GM18498 (cell line): ENCODE results near the gene MYRFL.
A peak's percentile ranks its signal among the peaks of the same experiment; 100 is the strongest.
"Not testable (repeated sequence)": the region's sequence is repeated elsewhere in the genome, so short reads cannot be mapped to it uniquely, and the experiment has no call there.

Experiments used
- ATAC-seq: cut with Tn5 transposase; IDR thresholded peaks from one replicate; pipeline ENCODE4 v1.9.1; 2021; ENCODE audit warnings: mild to moderate bottlenecking, moderate library complexity; ENCODE audit not compliant: unreplicated experiment

Gene MYRFL

DNA sequence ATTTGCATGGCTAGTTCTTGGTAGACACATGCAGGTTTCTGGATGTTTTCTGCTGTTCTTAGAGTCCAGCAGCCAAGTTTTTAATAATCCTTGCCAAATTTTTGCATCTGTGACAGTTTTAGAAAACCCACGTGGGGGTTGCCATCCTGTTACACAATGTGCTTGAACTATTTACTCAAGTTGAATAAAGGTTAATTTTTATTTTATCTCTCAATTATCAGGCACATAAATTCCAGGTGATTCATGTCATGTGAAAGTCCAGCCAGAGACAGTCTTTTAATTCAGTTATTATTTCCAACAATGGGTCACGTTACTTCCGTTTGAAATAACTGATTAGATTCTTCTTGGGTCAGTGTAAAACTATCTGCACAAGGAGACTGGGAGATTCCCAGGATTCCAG, 15.7 kb downstream of the MYRFL start:
- no peak for ATAC-seq

DNA sequence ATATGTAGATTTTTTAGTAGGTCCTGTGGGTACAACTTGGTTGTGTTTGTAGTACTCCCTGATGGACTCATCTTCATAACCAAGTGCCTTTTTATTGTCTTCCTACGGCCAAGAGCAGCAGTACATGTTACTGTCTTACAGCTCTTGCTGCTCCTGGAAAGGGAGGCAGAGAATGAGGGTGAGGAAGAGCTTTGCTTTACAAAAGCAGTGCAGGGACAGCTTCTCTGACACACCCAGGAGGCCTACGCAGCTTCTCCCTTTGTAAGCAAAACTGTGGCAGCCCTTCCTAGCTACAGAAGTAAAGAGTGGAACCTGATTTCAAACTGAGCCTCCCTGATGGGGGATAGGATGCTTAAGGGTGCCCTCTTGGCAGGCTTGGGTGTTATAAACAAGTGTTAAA, 18.6 kb downstream of the MYRFL start:
- ATAC-seq = no peak

DNA sequence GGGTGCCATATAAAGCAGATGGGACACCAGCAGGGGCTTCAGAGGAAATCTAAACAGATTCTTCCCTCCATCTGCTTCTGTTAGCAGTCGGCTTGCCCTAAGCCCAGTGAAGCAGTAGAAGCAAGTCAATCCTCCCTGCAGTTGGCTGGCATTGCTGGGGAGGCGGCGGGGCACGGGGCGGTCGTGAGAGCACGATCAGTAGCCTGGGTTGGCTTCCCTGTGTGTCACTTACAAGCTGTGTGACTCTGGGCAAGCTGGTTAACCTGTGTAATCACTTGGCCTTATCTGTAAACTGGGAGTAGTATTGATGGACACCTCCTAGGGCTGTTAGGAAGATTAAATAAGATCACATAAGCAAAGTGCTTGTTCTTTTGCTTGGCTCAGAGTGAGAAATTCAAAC, 19.4 kb downstream of the MYRFL start:
- ATAC-seq = no peak

DNA sequence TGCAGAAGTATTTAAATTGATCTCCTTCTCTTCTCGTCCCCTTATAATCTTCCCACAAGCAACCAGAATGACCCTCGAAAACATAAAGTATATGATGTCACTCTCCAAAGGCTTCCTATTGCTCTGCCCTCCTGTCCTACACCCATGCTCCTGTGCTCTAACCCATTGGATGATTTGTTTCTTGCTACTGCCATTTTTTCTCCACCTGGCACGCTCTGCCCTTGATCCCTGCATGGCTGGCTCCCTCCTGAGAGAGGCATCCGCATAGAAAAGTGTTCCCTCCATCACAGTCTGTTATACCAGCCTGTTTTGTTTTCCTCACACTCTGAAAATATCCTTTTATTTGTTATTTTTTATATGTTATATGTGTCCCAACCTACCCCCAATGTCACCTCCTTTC, 19.8 kb downstream of the MYRFL start:
- ATAC-seq = no peak

DNA sequence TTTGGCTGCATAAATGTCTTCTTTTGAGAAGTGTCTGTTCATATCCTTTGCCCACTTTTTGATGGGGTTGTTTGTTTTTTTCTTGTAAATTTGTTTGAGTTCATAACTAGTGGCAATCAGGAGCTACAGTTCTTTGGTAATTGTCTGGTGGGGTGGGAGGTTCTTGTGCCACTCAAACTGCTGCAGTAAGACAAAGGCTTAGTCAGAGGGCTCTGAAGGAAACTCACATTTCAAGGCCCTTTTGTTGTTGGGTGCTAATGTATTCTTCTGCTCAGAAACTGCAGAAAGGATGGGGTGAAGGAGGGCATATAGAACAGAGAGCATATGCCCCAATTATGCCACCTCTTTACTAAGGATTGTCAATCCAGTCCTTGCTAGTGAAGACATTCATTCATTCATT, 21.9 kb downstream of the MYRFL start:
- no peak for ATAC-seq

DNA sequence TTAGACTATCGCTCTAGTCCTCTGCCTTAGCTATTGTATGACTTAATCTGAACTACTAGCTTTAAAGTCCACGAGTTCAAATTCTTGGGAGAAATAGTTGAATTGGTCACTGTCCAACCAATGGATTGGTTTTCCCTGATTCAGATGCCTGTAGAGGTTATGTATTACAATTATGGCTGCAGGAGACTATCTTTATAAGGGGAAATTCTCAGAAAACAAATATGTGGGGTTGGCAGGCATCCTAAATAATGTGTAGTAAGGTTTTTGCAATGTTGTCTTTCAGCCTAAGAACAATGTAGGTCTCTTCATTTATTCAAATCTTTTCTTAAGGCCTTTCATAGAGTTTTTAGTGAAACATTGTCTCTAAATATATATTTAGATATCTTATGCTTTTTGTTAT, 26.9 kb downstream of the MYRFL start:
- no peak for ATAC-seq

DNA sequence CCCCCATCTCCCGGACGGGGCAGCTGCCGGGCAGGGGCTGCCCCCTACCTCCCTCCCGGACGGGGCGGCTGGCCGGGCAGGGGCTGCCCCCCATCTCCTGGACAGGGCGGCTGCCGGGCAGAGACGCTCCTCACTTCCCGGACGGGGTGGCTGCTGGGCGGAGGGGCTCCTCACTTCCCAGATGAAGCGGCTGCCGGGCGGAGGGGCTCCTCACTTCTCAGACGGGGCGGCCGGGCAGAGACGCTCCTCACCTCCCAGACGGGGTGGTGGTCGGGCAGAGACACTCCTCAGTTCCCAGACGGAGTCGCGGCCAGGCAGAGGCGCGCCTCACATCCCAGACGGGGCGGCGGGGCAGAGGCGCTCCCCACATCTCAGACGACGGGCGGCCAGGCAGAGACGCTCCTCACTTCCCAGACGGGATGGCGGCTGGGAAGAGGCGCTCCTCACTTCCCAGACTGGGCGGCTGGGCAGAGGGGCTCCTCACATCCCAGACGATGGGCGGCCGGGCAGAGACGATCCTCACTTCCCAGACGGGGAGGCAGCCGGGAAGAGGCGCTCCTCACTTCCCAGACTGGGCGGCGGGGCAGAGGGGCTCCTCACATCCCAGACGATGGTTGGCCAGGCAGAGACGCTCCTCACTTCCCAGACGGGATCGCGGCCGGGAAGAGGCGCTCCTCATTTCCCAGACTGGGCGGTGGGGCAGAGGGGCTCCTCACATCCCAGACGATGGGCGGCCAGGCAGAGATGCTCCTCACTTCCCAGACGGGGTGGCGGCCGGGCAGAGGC, 28.3 kb downstream of the MYRFL start:
- ATAC-seq = not testable (repeated sequence)

DNA sequence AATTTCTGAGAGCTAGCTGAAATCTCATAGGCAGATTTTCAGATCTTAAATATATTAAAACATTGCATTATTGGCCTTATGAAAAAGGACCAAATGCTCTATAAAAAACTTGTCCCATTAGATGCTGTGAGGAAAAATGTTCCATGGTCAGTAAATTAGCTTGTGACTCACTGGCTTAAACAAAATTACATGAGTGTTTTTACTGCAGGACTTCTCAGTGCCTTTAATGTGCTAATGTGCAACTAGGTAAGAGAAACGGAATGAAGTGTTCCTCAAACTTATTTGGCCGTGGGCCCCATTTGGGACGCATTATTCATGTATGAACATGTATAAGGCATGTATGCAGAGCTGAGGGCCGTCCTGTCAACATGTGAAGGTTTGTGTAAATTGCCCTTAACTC, 41.7 kb downstream of the MYRFL start:
- ATAC-seq = no peak

DNA sequence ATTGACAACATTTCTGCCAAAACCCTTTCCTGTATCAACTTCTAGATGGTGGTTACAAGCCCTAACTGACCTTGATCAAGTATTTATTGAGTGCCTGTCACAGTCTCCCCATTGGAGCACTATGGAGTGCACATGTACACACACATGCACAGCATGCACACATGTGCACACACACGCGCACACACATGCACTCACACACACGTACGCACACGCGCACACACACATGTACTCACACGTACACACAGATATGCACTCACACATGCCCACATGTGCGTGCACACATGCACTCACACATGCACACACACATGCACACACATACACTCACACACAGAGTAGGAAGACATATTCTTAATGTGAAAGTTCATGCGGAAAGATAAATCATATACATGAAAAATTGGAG, 43.7 kb downstream of the MYRFL start:
- no peak for ATAC-seq

DNA sequence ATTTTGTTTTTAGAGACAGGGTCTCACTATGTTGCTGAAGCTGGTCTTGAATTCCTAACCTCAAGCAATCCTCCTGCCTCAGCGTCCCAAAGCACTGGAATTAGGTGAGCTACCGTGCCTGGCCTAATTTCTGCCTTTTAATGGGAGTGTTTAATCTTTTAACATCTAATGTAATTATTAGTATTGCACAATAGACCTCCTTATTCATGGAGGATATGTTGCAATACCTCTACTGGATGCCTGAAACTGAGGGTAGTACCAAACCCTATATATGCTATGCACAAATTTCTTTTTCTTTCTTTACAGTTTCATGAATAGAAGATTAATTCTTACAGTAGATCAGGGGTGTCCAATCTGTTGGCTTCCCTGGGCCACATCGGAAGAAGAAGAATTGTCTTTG, 47.8 kb downstream of the MYRFL start:
- ATAC-seq = no peak

DNA sequence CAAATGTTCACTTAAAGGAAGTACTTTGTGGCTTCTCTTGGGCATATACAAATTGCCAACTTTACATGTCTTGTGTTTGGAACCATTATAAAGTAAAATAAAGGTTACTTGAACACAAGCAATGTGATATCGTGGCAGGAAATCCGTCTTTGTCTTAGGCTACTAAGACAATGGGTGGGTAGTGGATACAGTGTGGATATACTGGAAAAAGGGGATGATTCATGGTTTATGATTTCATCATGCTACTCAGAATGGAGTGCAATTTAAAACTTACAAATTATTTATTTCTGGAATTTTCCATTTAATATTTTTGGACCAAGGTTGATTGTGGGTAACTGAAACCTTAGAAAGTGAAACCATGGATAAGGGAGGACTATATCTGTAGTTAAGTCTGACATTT, 48.4 kb downstream of the MYRFL start:
- ATAC-seq = no peak

DNA sequence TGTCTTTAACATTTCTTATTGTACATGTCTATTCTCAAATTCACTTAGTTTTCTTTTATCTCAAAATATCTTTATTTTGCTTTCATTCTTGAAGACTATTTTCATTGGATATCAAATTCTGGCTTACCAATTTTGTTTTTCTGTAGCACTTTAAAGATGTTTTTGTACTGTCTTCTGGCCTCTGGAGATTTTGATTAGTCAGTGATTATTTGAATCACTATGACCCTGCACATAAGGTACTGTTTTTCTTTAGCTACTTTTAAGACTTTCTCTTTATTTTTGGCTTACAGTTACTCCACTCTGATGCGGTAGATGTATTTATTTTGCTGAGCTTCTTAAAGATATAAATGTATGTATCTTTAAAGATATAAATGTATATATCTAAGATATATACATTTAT, 49.6 kb downstream of the MYRFL start:
- ATAC-seq = no peak

DNA sequence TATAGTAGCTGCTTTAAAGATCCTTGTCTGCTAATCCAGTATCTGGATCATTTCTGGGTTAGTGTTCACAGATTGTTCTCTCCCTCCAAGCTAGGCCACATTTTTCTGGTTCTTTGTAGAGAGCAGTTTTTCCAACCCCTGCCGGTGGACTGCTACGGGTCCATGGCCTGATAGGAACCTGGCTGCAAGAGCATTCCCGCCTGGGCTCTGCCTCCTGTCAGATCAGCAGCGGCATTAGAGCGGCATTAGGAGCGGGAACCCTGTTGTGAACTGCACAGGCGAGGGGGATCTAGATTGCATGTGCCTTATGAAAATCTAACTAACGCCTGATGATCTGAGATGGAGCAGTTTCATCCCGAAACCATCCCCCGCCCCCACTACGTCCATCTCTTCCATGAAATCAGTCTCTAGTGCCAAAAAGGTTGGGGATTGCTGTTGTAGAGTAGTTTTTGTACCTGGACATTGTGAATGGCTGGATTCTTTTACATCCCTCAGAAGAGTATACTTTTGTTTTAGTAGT, 50.4 kb downstream of the MYRFL start:
- ATAC-seq = no peak

DNA sequence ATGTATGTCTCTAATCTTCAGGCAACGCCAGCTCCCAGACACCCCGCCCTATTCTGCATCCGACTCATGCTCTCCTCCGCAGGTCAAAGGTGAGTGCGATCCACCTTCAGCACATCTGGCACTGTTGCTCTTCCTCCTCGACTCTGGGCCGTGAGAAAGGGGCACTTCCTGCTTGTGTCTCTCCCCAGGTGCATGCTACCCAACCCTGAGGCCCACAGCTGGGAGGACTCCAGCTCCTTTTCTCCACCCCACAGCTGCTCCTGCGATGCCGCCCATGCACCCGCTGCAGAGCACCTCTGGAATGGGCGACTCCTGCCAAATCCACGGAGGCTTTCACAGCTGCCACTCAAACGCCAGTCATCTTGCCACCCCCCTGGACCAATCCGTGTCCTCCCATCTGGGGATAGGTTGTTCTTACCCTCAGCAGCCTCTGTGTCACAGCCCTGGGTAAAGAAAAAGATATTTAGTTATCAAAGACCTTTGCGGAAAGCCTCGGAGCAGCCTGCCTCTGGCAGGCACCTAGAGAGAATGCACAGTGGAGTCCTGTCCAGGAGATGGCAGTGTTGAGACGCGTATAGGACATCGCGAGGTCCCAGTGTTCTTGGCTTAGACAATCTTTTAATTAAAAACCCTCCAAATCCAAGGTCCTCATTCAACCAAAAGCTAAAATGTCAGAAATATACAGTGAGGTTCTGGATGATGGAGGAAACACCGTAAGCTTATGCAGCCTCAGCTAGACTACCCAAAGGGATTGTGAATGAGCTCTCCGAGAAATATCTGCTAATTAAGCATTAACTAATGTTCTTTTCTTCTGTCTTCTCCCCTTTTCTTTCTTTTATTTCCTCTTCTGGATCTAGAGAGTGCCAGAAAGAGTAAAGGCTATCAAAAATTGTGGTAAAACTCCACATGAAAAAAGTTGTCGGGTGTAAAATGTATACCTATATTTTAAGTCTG, 54.3 kb downstream of the MYRFL start:
- peak; percentile 93 for ATAC-seq

DNA sequence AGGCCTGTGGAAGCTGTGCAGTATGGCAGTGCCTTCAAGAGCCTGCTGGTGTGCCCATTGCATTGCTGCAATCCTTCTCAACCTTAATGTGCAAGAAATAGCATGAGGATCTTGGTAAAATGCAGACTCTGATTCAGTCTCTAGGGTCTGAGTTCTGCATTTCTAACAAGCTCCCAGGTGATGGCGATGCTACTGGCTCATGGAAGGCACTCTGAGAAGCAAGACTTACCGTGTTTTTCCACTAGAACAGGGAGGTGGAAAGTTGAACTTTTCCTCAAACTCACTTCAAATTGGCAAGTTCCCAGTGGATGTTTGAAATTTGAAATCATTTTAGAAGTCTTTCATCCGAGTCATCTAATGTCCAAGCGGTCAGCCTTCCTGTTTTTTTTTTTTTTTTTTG, 55.5 kb downstream of the MYRFL start:
- no peak for ATAC-seq

DNA sequence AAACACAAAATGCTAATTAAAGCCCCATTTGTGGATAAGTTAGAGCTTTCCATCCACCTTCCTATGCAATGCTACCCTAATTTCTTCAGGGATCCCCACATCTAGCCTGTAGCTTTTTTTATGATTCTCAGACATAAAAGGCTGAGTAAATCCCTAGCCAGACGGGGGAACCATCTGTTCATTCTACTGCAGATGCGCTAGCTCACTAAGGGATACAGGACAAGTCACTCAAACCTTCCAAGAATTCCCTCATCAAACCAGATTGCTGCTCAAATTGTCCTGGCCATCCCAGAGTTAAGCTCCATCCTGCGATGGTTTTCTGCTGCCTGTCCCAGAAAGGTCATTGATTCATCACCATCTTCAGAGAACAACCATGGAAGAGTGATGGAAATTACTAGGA, 56.7 kb downstream of the MYRFL start:
- no peak for ATAC-seq

DNA sequence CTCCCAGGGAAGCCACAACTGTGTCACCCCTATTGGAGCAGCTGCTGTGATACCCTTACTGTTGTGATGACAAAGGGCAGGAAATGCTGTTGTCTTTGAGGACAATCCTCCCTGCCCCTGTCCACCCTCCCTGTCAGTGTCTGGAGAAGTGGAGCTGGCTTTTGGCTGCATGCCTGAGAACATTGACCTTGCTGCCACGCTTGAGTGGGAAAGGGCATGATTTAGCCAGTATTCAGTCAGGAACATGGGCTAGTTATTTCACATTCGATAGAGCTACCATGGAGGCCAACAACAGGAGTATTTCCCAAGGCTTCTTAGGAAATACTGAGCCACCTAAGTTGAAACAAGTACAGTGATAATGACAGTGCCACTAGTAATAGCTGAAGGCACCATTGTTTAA, 59.4 kb downstream of the MYRFL start:
- no peak for ATAC-seq

DNA sequence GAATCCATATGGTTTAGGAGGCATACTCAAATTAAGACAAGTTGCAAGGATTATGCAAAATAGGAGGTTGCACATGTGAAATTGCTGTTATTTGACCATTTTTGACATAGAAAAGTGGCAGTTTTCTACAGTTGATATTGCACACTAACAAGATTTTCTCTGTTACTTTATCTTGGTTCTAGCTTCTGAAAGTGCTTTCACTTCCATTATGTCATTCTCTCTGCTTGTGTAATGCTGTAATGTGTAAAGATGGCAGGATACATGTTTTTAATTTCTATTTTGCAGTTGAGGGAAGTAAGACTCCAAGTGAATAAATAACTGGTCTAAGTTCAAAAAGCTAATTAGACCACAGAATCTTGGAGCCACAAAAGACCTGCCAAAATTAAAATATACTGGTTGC, 60.6 kb downstream of the MYRFL start:
- ATAC-seq = peak; percentile 81

DNA sequence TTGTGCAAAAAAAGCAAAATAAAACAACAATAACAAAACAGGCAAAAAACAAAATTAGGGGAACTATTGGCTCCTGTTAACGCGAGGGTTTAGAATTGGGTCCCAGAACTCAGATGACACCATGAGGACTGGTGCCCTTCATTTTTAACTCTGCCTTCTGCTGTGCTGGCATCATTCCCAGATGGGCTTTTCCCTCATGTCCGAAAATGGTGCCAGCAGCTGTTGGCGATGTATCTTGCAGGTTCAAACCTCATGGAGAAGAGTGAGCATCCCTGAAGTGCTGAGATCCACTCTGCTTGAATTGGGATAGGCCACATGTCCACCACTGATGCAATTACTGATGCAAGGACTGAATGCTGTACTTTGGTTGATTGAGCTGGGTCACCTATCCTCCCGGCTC, 61.1 kb downstream of the MYRFL start:
- ATAC-seq = no peak

DNA sequence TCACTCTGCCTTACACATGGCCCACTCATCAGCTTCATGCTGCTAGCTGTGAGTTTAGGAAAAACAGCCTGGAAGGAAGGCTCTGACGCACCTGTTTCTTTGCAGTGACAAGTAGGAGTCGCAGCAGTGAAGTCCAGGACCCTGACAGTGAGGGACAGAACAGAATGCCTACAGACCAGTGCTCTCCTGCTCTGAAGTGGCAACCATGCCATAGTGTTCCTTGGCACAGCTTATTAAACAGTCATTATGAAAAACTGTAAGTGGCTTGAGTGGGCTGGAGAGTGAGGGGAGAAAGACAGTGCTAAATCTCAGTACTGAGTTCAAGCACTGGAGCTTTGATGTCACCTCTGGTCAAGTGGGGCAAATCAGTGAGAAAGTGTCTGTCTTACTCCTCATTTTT, 61.7 kb downstream of the MYRFL start:
- ATAC-seq = no peak

DNA sequence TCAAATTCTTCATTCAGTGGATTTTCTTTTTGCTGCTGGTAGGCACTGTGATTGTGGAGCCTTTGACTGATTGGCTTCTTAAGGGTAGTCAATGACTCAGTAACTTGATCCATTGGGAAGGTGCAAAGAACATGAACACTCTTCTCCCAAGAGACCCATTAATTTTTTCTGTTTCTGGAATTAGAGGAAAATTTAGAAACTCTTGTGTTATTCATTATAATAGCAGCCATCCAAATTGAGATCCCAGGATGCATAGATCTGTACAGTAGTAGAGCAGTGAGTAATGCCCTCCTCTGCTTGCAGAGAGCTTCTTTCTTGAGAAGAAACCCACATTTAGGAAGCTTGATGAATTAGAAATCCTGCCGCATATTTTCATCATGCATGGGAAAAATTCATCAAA, 63.9 kb downstream of the MYRFL start:
- ATAC-seq = no peak

DNA sequence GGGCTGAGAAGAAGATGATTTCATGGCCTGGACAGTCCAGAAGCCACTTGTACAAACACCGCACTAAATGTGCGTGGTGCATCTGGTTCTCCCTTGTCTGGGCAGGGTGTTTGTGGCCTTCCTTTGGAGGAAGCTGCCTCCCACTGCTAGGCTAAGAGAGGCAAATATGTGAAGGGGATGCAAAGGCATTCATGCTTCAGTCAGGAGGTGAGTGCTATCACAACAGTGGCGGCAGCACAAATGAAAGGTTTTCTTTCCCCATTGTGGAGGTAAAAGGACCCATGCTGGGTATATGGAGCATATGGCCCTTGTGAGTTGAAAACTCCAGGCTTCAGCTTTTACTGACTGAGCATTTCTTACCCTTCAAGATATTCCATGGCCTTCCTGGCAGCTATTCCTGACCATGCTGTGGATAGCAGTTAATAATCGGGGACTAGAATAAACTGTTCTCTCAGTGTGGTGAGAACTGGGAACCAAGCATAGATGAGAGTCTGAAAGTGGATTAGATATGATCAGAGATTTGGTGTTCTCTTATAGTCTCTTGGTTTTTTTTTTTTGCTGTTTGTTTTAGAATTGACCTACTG, 69.9 kb downstream of the MYRFL start:
- ATAC-seq = no peak
